SK-N-MC (cell line): ENCODE results near the gene NCOA3.

Source experiments
- EZH2 ChIP-seq: fragments of 200-600 bp; sonication (generic); IDR thresholded peaks from one replicate; pipeline ENCODE4 v1.6.1; 2017; ENCODE audit warnings: antibody characterized with exemption
- POLR2AphosphoS5 ChIP-seq: IDR thresholded peaks from 2 replicates; pipeline ENCODE4 v1.6.1; 2012; ENCODE audit warnings: mild to moderate bottlenecking, low read depth, low read length, borderline replicate concordance

- TF ChIP-seq POLR2AphosphoS5 (no peak), EZH2 (no peak)
Measured at GRCh38 chr20:47675190-47676142, 173.8 kb downstream of the NCOA3 start.
